MCF 10A (cell line): ENCODE results near the gene MEST. TPM values are rescaled to one million over a fixed set of nuclear protein-coding genes. Genes with fewer than 3 reads are reported as not detected.
"Not testable (repeated sequence)": the region's sequence is repeated elsewhere in the genome, so short reads cannot be mapped to it uniquely, and the experiment has no call there.

Experiments used
- BruUV-seq: library from RNA; stranded (reverse); fragments of 400-500 nt; replicated peaks from 2 replicates; lab custom pipeline; 2021; lab: Mats Ljungman, UMichigan
- CTCF ChIA-PET: fragments of 300-600 bp; sonication (Branson Sonifier 250); formaldehyde crosslinking; extraction: SDS; loops from one replicate; lab custom pipeline; 2021; ENCODE audit warnings: antibody characterized with exemption, inconsistent platforms; lab: Yijun Ruan, JAX
- POLR2A ChIA-PET: fragments of 300-600, 350-650 bp; sonication (Branson Sonifier 250); formaldehyde crosslinking; extraction: SDS; loops from one replicate; lab custom pipeline; 2020; ENCODE audit warnings: antibody characterized with exemption, inconsistent platforms; lab: Yijun Ruan, JAX
- DNase-seq: peaks from one replicate; pipeline ENCODE4 v3.0.0-alpha.2; 2018; ENCODE audit not compliant: unreplicated experiment
- H3K27ac Mint-ChIP-seq: one replicate; pipeline ENCODE4 v1.8.0; 2022; ENCODE audit warnings: mild to moderate bottlenecking, low read depth, mixed read lengths; ENCODE audit not compliant: unreplicated experiment
- H3K27me3 Mint-ChIP-seq: one replicate; pipeline ENCODE4 v1.8.0; 2022; ENCODE audit warnings: mixed read lengths; ENCODE audit not compliant: insufficient read depth, unreplicated experiment
- H3K36me3 Mint-ChIP-seq: one replicate; pipeline ENCODE4 v1.8.0; 2022; ENCODE audit warnings: mild to moderate bottlenecking, moderate library complexity, mixed read lengths; ENCODE audit not compliant: insufficient read depth, unreplicated experiment
- H3K4me1 Mint-ChIP-seq: one replicate; pipeline ENCODE4 v1.8.0; 2022; ENCODE audit warnings: mixed read lengths; ENCODE audit not compliant: insufficient read depth, unreplicated experiment
- H3K4me3 Mint-ChIP-seq: one replicate; pipeline ENCODE4 v1.8.0; 2022; ENCODE audit warnings: mild to moderate bottlenecking, moderate library complexity, mixed read lengths; ENCODE audit not compliant: unreplicated experiment
- H3K9me3 Mint-ChIP-seq: one replicate; pipeline ENCODE4 v1.8.0; 2022; ENCODE audit warnings: mixed read lengths; ENCODE audit not compliant: unreplicated experiment
- intact Hi-C: fragments of 100-400 bp; cut with micrococcal nuclease; formaldehyde crosslinking; loops from 2 replicates; pipeline ENCODE4 v1.14.1; 2022
- total RNA-seq: library from RNA; stranded (reverse); gene quantifications from 2 replicates; pipeline ENCODE4 v1.2.3, GENCODE V29; 2022
- TF ChIP-seq, protein P1 (sequence below): fragments of 200-600 bp; IDR thresholded peaks from one replicate; pipeline ENCODE4 v1.8.0; 2022; ENCODE audit warnings: antibody characterized with exemption, mild to moderate bottlenecking; ENCODE audit not compliant: unreplicated experiment

Gene MEST
- total RNA-seq, 1 experiment from 2014 or later = 39.0 TPM

DNA sequence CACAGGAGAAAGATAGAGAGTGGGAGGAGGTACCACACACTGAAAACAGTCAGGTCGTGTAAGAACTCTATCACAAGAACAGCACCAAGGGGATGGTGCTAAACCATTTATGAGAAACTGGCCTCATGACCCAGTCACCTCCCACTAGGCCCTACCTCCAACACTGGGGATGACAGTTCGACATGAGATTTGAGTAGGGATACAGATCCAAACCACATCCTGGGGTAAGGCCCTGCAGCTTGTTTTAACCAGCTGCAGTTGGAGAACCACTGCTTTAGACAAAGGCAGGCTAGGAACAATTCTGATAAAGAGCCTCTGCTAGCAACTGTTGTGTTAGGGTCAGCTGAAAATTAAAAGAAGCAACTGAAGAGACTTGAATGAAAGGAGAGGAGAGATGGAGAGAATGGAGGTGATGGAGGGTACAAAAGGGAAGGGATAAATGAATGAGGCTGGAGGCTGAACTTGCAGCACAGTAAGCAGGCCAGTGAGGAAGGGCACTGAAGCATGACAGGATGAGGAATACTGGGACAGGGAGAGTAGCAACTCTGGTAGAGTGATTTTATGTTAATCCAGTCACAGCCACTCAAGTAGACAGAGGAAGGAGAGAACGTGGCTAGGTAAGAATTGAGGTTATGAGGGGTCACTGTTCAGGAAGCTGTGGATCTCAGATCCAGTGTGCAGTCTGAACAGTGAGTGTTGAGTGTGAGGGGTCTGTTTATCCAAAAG, 23.6 kb downstream of the MEST start:
- H3K4me1 Mint-ChIP-seq = no peaks in the 10 kb centered on the region
- intact Hi-C loops = no loop called here
- DNase-seq = no peak
- ChIA-PET POLR2A (no interaction called here), CTCF (no interaction called here)
- no peaks in the 10 kb centered on the region for H3K27me3 Mint-ChIP-seq
- H3K4me3 Mint-ChIP-seq = no peak overlapping the region
- no TSS peak for BruUV-seq
- no peaks in the 10 kb centered on the region for H3K36me3 Mint-ChIP-seq
- H3K9me3 Mint-ChIP-seq = no peaks in the 10 kb centered on the region
- TF ChIP-seq, protein P1, sequence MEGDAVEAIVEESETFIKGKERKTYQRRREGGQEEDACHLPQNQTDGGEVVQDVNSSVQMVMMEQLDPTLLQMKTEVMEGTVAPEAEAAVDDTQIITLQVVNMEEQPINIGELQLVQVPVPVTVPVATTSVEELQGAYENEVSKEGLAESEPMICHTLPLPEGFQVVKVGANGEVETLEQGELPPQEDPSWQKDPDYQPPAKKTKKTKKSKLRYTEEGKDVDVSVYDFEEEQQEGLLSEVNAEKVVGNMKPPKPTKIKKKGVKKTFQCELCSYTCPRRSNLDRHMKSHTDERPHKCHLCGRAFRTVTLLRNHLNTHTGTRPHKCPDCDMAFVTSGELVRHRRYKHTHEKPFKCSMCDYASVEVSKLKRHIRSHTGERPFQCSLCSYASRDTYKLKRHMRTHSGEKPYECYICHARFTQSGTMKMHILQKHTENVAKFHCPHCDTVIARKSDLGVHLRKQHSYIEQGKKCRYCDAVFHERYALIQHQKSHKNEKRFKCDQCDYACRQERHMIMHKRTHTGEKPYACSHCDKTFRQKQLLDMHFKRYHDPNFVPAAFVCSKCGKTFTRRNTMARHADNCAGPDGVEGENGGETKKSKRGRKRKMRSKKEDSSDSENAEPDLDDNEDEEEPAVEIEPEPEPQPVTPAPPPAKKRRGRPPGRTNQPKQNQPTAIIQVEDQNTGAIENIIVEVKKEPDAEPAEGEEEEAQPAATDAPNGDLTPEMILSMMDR = no peak
- no peak overlapping the region for H3K27ac Mint-ChIP-seq

DNA sequence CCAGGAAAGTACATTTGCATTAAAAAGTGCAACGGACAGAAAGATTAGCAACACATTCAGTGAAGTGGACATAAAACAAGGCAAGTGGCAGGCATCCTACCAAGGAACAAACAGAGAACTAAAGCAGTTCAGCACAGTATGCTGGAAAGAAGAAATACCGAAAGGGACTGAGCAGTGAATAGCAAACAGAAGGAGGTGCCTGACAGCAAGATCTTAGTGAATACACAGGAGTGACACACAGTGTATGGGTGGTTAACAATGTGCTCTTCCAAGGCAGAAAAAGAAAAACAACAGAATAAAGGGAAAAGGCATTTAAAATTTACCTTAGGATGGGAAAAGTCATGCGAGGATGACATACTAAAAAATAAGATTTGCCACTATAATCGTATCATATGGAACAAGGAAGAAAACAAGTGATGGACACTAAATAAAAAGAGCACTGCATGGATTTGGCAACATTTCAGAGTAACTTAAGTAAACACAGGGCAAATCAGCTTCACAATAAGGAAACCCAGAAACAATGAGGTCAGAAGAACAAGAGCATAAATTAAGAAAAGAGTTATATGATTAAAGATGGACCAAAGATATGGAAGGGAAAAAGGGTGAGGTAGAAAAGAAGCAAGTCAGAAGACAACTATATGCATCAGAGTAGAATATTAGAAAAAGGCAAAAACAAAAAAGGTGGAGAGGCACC, 29.5 kb downstream of the MEST start:
- no peak overlapping the region for H3K27ac Mint-ChIP-seq
- intact Hi-C loops = no loop called here
- CTCF ChIA-PET = no interaction called here
- TF ChIP-seq, protein P1 = no peak
- no peaks in the 10 kb centered on the region for H3K9me3 Mint-ChIP-seq
- no peaks in the 10 kb centered on the region for H3K4me1 Mint-ChIP-seq
- DNase-seq = no peak
- no peaks in the 10 kb centered on the region for H3K36me3 Mint-ChIP-seq
- POLR2A ChIA-PET = interaction anchor here (0.9 kb wide), 1 partner anchor 367 kb away, joined by 3 read pairs; no protein-coding TSS in a partner anchor
- H3K27me3 Mint-ChIP-seq = no peaks in the 10 kb centered on the region
- no TSS peak for BruUV-seq
- no peak overlapping the region for H3K4me3 Mint-ChIP-seq

DNA sequence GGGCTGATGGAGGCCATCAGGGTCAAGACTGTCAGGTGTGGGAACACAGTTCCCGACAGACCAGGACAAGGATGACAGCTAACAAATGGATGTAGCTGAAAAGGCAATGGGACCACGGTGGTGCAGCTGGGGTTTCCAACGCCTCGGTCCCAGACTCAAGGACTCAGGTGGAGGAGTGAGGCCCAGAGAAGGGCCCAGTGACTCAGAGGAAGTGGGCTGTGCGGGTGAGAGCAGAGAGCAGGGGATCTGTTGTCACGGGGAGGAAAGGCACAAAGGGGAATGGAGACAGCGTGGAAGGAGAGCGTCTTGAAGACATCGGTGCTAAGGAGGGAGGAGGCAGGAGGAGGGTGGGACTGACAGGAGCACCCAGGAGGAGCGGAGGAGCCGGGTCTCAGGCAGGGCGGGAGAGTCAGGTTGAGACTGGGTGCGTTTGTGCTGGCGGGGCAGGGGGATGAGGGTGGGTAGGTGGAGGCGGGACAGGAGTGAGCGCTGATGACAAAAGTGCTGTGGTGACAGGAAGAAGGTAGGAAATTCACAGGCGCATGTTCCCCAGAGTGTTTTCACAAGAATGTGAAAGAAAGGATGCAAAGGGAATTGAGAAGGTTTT, 31.7 kb downstream of the MEST start:
- H3K27ac Mint-ChIP-seq, H3K27me3 Mint-ChIP-seq, H3K4me1 Mint-ChIP-seq, DNase-seq, intact Hi-C loops, POLR2A ChIA-PET, H3K36me3 Mint-ChIP-seq, H3K9me3 Mint-ChIP-seq, H3K4me3 Mint-ChIP-seq, BruUV-seq, CTCF ChIA-PET: not testable (repeated sequence)

DNA sequence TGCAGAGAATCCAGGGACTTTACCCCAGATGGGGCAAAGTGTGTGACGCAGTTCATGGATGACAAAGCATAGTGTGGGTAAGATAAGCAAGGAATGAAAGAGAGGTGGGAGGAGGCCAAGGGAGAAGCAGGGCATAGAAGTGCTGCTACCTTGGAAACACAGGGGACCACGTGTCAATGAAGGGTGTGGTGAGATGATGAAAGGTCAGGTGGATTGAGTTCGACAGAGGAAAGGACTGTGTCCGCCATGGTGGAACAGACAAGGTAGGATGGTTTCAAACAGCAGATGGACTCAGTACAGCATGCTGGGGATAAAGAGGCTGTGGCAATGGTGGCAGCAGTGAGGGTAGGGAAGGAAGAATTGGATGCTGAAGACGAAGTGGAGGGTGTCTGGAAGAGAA, 32.7 kb downstream of the MEST start:
- POLR2A ChIA-PET = no interaction called here
- intact Hi-C loops = no loop called here
- Mint-ChIP-seq H3K36me3 (peaks cover 8% of the 10 kb centered on the region), H3K9me3 (no peaks in the 10 kb centered on the region), H3K4me3 (no peak overlapping the region), H3K27me3 (no peaks in the 10 kb centered on the region), H3K4me1 (no peaks in the 10 kb centered on the region), H3K27ac (no peak overlapping the region)
- DNase-seq = no peak
- BruUV-seq = no TSS peak
- TF ChIP-seq, protein P1 = no peak
- CTCF ChIA-PET = no interaction called here

DNA sequence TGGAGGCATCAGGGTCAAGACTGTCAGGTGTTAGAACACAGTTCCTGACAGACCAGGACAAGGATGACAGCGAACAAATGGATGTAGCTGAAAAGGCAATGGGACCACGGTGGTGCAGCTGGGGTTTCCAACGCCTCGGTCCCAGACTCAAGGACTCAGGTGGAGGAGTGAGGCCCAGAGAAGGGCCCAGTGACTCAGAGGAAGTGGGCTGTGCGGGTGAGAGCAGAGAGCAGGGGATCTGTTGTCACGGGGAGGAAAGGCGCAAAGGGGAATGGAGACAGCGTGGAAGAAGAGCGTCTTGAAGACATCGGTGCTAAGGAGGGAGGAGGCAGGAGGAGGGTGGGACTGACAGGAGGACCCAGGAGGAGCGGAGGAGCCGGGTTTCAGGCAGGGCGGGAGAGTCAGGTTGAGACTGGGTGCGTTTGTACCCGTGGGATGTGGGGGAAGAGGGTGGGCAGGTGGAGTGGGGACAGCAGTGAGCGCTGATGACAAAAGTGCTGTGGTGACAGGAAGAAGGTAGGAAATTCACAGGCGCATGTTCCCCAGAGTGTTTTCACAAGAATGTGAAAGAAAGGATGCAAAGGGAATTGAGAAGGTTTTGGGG, 36.0 kb downstream of the MEST start:
- DNase-seq, H3K27me3 Mint-ChIP-seq, H3K36me3 Mint-ChIP-seq, H3K4me3 Mint-ChIP-seq, H3K9me3 Mint-ChIP-seq, BruUV-seq, intact Hi-C loops, H3K27ac Mint-ChIP-seq, CTCF ChIA-PET, POLR2A ChIA-PET, H3K4me1 Mint-ChIP-seq: not testable (repeated sequence)
